ENCODE measurements around the gene MFNG.

Gene MFNG

GRCh38 chr22:37511395-37512104 lies 25.4 kb upstream of the MFNG start:
- DNase-seq (ENCODE audit: low spot score) = no peak

- DNase-seq (ENCODE audit: low spot score) = no peak
These were observed 23.9 kb upstream of the MFNG start for GRCh38 chr22:37510091-37510490.

DNA sequence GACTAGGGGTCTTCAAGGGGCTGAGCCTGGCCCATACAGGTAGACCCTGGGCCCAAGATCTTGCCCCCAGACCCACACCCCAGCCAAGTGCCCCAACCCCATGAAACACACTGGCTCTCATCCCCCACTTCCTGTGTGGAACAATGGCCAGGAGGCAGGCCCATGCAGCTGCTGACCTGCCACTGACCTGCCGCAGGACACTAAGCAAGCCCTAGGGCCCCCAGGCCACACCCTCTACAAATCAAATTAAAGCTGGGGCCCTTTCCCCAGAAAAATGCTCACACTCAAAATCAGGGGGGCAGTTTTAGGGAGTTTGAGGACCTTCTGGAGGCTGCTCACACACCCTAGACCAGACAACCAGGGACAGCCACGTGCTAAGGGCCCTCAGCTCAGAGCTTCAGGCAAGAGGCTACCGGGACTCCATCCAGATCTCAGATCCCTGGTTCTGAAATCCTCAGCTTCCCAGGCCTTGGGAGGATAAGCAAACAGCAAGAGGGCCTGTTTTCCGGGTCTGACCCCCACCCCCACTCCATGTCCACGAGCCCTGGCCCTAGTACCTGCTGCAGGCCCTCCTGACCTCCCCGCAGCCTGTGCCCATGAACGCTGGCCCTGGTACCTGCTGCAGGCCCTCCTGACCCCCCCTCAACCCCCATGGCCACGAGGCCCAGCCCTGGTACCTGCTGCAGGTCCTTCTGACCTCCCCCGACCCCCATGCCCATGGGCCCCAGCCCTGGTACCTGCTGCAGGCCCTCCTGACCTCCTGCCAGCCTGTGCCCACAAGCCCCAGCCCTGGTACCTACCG lies 23.1 kb upstream of the MFNG start:
- no peak for DNase-seq (ENCODE audit: low spot score)

GRCh38 chr22:37508431-37508992 lies 22.3 kb upstream of the MFNG start:
- DNase-seq (ENCODE audit: low spot score) = no peak

DNA sequence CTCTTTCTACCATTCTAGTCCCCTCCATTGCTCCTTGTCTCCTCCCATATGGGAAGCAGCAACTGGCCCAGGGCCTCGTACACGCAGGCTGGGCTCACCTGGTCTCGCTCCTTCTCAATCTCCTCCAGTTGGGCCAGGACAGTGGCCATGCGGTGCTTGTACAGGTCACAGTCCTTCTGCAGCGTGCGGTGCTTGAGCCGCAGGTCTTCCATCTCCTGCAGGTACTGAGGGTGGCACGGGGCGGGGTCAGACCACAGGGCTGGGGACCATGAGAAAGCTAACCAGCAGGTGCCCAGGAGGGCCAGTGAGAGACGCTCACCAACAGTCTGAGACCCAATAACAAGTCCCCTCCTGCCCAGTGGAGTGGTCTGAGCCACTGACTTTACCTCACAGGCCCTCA lies 21.5 kb upstream of the MFNG start:
- DNase-seq (ENCODE audit: low spot score) = no peak

DNA sequence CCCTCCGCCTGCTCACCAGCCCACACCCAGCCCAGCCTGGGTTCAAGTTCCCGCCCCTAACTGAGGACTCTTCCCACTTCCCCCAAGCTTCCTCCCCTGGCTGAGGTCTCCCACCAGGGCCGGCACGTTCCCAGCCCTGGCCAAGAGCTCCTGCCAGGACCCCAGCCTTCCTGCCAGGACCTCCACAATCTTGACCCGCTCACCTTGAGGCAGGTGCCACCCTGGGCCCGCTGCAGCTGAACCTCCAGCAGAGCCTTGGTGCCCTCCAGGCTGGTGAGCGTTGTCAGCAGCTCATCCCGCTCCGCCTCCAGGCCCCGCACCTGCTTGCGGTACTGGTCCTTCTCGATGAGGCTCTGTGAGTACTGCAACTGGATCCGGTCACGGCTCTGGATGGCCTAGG lies 19.8 kb upstream of the MFNG start:
- DNase-seq (ENCODE audit: low spot score) = no peak

GRCh38 chr22:37505565-37505964 lies 19.4 kb upstream of the MFNG start:
- DNase-seq (ENCODE audit: low spot score) = no peak

DNA sequence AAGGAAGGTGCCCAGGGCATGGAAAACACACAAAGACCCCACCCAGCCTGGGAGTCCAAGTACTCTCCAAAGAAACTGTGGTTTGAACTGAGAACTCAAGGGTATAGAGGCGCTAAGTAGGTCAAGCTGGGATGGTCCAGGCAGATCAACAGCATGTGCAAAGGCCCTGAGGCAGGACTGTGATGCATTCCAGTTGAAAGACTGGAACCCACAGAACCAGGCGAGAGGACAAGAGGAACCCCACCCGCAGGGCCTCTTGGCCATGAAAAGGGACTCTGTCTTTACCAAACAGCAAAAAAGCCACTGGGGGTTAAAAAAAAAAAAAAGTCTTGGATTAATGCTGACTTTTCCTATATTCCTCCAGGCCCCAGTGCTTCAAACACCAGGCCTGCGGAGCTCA lies 18.8 kb upstream of the MFNG start:
- DNase-seq (ENCODE audit: low spot score) = no peak

DNA sequence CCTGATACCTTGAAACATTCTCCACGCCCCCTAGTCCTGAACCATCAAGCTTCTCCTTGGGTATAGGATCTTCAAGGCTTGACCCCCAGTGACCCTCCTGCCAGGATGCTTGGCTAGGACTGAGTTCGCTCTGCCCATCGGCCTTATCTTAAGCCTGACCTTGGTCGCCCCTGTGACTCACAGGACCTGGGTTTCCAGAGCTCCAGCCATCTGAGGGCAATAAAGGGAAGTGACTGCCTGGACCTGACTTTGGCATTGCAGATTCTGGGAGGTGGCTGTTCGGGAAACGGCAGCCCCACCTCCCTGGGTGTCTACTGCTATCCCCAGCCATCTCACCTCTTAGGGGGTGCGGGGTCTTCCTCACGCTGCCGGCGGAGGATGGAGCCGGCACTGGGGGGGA lies 17.7 kb upstream of the MFNG start:
- no peak for DNase-seq (ENCODE audit: low spot score)

- no peak for DNase-seq (ENCODE audit: low spot score)
These were observed 17.0 kb upstream of the MFNG start for GRCh38 chr22:37503183-37503683.

DNA sequence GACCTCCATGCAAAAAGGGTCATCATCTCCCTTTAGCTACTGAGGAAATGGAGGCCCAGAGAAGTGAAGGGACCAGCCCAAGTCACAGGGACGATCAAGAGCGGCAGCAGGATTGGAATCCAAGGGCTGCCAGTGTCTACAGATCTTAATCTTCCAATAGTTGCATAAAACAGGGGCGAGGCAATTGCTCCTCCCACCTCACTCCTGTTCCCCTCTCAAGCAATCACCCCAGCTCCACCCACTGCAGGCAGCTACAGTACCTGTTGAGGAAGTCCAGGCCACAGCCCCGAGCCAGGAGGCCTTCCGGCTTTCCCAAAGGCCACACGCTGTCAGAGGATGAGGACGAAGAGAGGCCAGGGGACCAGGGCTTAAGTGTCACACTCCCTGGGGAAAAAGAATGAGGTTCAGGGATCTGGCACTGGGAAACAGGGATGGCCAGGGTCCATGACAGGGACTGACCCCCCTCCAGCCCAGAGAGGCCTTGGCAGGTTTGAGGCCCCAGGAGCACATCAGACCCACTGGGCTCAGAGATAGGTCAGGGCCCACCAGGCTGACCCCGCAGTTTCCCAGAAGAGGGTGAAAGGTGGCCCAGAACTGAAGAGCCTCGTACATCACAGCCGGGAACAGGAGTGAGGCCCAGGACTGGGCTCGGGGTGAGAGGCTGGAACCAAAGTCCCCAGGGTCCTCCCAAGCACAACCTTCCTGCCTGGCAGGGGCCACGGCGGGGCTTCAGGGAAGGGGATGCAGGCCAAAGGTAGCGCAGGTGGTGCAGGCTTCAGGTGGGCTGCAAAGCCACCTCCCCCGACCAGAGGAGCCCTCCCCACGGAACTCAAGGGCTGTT lies 16.4 kb upstream of the MFNG start:
- DNase-seq (ENCODE audit: low spot score) = no peak

DNA sequence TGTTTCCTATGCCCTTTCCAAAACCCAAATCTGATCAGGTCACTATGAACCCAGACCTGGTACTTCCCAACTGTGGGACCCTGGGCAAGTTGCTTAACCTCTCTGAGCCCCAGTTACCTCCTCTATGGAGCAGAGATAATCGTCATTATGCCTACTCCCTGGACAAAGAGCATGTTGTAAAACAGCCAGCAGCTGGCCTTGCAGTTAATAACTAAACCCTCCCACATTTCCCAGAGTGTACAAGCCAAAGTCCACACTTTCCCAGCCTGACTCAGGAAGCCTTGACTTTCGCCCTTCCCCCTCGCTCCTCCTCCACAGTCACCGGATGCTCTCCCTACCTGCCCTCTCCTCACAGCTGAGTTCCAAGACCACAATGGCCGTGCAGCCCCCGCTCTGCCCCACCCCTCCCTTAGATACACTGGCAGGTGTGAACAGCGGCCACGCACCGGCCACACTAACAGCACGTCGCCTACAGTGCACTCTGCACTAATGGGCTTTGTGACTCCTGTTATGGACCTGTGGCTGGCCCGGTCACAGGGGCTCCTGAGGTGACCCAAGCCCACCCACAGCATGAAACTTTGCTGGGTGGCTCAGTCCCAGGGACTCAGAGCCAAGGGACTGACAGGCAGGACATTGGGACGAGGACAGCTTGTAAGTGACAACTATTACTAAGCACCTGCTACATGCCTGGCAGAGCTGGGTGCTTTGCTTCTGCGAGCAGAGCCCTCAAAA lies 15.6 kb upstream of the MFNG start:
- no peak for DNase-seq (ENCODE audit: low spot score)

DNA sequence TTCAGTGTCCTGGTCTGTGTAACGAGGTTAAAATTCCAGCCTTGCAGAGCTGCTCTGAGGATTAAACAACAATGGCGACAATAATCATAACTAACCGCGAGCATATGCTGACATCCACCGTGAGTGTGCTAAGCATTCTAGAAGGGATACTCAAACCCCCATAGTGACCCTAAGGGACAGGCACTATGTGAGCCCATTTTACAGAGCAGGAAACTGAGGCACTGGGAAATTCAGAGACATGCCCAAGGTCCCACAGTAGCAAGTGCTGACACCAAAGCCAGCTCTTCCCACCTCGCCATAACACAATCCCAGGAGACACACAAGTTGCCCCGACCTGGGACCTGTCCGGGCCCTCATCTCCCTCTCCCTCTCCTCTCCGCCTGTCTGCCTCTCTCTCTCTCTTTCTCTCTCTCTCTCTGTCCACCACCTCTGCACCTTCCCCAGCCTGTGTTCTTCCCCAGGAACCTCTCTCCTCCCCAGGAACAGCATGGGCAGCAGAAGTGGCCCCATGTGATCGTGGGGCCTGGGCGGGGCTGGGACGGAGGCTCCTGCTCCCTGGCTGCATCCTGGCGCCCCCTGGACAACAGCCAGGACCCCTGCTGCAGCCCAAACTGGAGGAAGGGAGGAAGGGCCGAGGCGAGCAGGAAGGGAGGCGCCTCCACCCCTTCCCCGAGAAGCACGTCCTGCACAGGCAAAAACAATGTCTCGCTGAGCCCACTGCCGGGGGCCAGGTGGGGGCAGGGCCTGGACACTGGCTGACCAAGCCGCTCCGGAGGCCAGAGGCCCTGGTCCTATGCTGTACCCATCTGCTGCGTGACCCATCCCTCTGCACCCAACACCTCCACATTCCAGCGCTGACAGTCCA lies 14.8 kb upstream of the MFNG start:
- DNase-seq (ENCODE audit: low spot score) = no peak

DNA sequence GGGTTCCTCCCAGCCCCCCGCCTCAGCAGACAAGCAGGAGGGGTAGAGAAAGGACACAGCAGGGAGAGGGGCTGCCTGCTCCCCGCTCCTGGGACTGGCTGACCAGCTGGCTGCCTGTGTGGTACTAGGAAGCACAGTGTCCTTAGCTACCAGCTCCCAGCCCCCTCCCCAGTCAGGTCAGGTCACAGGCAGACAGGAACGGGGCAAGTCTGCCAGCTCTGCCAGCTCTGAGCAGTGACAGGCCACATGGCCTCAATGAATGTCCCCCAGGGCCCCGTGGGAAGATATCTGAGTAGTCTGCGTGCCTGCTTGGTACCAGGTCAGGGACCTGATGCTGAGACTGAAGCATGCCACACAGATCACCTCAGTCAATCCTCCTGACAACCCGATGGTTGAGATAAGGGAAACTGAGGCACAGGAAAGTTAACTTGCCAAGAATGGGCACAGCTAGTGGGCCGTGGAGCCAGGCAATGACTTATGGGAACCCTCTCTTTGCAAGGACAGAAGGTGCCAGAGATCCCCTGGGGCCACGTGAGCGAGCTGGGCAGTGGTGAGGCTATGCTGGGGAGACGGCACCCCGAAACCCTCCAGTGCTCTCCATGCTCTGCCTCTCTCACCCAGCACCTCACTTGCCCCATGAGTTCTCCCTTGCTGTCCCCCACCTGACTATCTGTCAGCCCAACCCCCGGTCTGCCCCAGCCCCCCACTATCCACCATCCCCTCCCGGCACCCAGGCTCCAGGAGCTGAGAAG lies 13.8 kb upstream of the MFNG start:
- DNase-seq (ENCODE audit: low spot score) = no peak

GRCh38 chr22:37499027-37499707 lies 13.0 kb upstream of the MFNG start:
- no peak for DNase-seq (ENCODE audit: low spot score)

DNA sequence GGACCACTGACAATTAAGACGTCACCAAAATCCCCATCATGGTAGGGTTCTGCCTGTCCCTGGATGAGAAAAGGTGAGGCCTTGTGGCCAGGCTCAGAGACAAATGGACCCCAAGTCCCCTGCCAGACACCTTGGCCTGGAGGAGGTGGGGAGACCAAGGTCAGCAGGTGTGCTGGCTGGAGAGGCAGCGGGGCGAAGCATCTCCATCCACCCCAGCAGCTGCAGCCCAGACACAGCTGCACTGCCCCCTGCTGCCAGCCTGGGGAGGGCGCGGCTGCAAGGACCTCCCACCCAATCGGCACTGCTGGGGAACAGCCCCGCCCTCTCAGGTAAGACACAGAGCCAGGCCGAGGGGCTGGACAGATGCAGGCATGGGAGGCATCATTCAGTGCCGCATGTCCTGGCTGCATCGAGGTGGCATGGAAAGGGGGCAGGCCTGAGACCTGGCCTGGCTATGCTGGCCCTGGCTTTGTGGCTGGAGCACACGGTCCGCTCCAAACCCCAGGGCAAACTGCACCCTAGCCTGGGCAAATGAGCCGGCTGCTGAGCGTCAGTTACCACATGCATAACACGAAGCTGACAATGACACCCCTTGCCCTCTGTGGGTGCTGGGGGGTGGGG lies 12.2 kb upstream of the MFNG start:
- no peak for DNase-seq (ENCODE audit: low spot score)

DNA sequence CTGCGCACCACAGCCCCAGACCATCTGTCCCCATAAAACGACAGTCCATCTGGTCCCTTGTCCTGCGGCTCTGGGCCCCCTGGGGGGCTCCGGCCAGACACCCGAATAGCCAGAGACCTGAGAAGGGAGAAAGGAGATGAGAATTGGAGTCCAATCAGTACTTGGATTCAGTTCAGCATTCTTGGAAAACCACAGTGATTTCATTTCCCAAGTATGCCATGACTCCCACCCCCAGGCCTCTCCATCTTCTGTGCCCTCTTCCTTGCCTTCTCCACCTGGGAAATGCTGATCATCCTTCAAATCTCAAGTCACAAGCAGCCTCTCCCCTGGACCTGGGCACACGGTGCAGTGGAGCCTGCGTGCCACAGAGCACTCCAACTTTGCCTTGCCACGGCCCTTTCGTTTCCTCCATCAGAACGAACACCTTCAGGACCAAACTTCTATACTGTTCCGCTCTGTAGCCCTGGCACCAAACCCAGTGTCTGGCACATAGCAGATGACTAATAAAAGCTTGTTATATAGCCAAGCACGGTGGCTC lies 10.9 kb upstream of the MFNG start:
- DNase-seq (ENCODE audit: low spot score) = no peak

DNA sequence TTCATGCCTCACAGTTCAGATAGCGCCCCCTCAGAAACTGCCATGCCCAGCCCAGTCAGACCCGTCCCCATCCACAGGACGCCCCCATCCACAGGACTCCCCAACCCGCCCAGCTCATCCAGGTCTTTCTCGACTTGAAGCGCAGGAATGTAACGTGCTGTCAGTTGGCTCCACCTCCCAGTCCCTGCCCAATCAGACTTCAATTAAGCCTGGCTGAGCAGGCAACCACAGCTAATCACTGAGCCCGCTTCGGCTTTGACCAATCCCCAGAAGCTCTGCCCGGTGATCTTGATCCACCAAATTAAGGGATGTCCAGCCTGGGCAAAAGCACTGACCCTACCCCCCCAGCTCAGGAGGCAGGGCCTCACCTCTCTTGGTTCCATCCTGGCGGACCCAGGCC lies 10.5 kb upstream of the MFNG start:
- no peak for DNase-seq (ENCODE audit: low spot score)

DNA sequence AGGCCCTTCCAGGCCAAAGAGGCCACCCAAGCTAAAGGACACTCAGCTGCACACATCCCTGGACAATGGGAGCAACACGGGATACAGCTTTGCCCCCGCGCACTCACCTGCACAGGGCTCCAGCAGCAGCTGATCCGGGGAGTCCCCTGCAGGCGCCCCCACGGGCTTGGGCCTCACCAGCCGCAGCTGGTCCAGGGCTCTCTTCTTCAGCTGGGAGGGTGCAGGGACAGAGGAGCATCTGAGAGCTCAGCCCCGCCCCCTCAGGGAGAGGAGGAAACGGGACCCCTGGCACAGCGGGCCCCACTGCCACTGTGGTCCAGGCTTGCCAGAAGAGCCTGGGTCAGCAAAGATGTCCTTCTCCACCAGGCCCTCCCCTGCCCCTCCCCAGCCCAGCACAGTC lies 7.8 kb upstream of the MFNG start:
- DNase-seq (ENCODE audit: low spot score) = no peak

All from Ammon's horn (tissue), 1 donor.